HuH-7.5 (cell line): ENCODE measurements around the gene C6orf89.

Source experiments
- DNase-seq: peaks from one replicate; pipeline ENCODE4 v3.0.0; 2011; ENCODE audit warnings: low spot score

The C6orf89 gene

GRCh38 chr6:36885461-36886401, at the start of gene C6orf89:
TSS of gene C6orf89 (plus strand) at chr6:36885952. CDS start at chr6:36899445, 13,493 bp downstream.
- peak; percentile 69 for DNase-seq

GRCh38 chr6:36836111-36837021, 49.4 kb upstream of the C6orf89 start:
- no peak for DNase-seq

- no peak for DNase-seq
Measured at GRCh38 chr6:36837022-36837339, 48.8 kb upstream of the C6orf89 start.

- no peak for DNase-seq
Measured at GRCh38 chr6:36837686-36838085, 48.1 kb upstream of the C6orf89 start.

GRCh38 chr6:36838896-36839748, 46.6 kb upstream of the C6orf89 start, which contains the start of gene CPNE5:
TSS of gene CPNE5 (minus strand) at chr6:36839444. CDS start at chr6:36839377, 67 bp downstream.
- DNase-seq: no peak

GRCh38 chr6:36839749-36840431, 45.9 kb upstream of the C6orf89 start:
- DNase-seq: peak; percentile 50

GRCh38 chr6:36840432-36841403, 45.0 kb upstream of the C6orf89 start:
- DNase-seq: no peak

GRCh38 chr6:36841756-36842155, 44.0 kb upstream of the C6orf89 start:
- DNase-seq: no peak

- no peak for DNase-seq
Measured at GRCh38 chr6:36843170-36843569, 42.6 kb upstream of the C6orf89 start.

GRCh38 chr6:36844232-36845170, 41.3 kb upstream of the C6orf89 start:
- no peak for DNase-seq

GRCh38 chr6:36845233-36845632, 40.5 kb upstream of the C6orf89 start:
- DNase-seq: no peak

- no peak for DNase-seq
Measured at GRCh38 chr6:36847152-36847551, 38.6 kb upstream of the C6orf89 start.

GRCh38 chr6:36847991-36848390, 37.8 kb upstream of the C6orf89 start:
- no peak for DNase-seq

GRCh38 chr6:36848658-36849441, 36.9 kb upstream of the C6orf89 start:
- no peak for DNase-seq

GRCh38 chr6:36850021-36850420, 35.7 kb upstream of the C6orf89 start:
- no peak for DNase-seq

- DNase-seq: no peak
Measured at GRCh38 chr6:36851149-36851614, 34.6 kb upstream of the C6orf89 start.

- DNase-seq: no peak
Measured at GRCh38 chr6:36851626-36852025, 34.1 kb upstream of the C6orf89 start.
